Activated CD8-positive, alpha-beta memory T cell treated with anti-CD3 and anti-CD28 coated beads, Interleukin-2, amount 50 U/mL, for 24 hours (primary cell): ENCODE measurements around the gene TNFAIP8.

ENCODE experiments used
- DNase-seq: peaks from one replicate; pipeline ENCODE4 v3.0.0-alpha.2; 2020; ENCODE audit errors: extremely low read depth

The TNFAIP8 gene

GRCh38 chr5:119367502-119368237 lies 11.9 kb downstream of the TNFAIP8 start:
- no peak for DNase-seq

- DNase-seq, result no peak
These were observed 12.4 kb downstream of the TNFAIP8 start for GRCh38 chr5:119368238-119368630.

GRCh38 chr5:119370486-119370885 lies 14.7 kb downstream of the TNFAIP8 start:
- DNase-seq, result no peak

GRCh38 chr5:119371146-119371545 lies 15.3 kb downstream of the TNFAIP8 start:
- no peak for DNase-seq

GRCh38 chr5:119373449-119373858 lies 17.6 kb downstream of the TNFAIP8 start:
- DNase-seq, result no peak

GRCh38 chr5:119374901-119375300 lies 19.1 kb downstream of the TNFAIP8 start:
- no peak for DNase-seq

- no peak for DNase-seq
These were observed 21.2 kb downstream of the TNFAIP8 start for GRCh38 chr5:119377066-119377465.

- no peak for DNase-seq
These were observed 22.4 kb downstream of the TNFAIP8 start for GRCh38 chr5:119378075-119378700.

GRCh38 chr5:119379096-119379495 lies 23.3 kb downstream of the TNFAIP8 start:
- no peak for DNase-seq

- no peak for DNase-seq
These were observed 24.2 kb downstream of the TNFAIP8 start for GRCh38 chr5:119379942-119380547.

- DNase-seq, result no peak
These were observed 26.4 kb downstream of the TNFAIP8 start for GRCh38 chr5:119382169-119382568.

- DNase-seq, result no peak
These were observed 27.2 kb downstream of the TNFAIP8 start for GRCh38 chr5:119383008-119383407.

- DNase-seq, result no peak
These were observed 29.3 kb downstream of the TNFAIP8 start for GRCh38 chr5:119385136-119385535.

- no peak for DNase-seq
These were observed 29.8 kb downstream of the TNFAIP8 start for GRCh38 chr5:119385536-119386128.

GRCh38 chr5:119386596-119387344 lies 31.0 kb downstream of the TNFAIP8 start:
- DNase-seq, result no peak

- no peak for DNase-seq
These were observed 32.3 kb downstream of the TNFAIP8 start for GRCh38 chr5:119387945-119388618.

GRCh38 chr5:119388619-119389190 lies 32.9 kb downstream of the TNFAIP8 start:
- DNase-seq, result no peak

GRCh38 chr5:119389288-119390030 lies 33.6 kb downstream of the TNFAIP8 start:
- DNase-seq, result no peak

- no peak for DNase-seq
These were observed 34.6 kb downstream of the TNFAIP8 start for GRCh38 chr5:119390404-119390803.

GRCh38 chr5:119393201-119393691 lies 37.4 kb downstream of the TNFAIP8 start:
- DNase-seq, result no peak
